PC-3 (cell line): Measurements from ENCODE around the gene DRAM2.

Experiments used
- EZH2 ChIP-seq: fragments of 300-600 bp; sonication (generic); IDR thresholded peaks from one replicate; pipeline ENCODE4 v1.6.1; 2017; ENCODE audit warnings: antibody characterized with exemption, mild to moderate bottlenecking, low read length; ENCODE audit not compliant: unreplicated experiment
- EZH2phosphoT487 ChIP-seq: fragments of 300-600 bp; sonication (generic); IDR thresholded peaks from 2 replicates; pipeline ENCODE4 v1.6.1; 2018; ENCODE audit warnings: mild to moderate bottlenecking, antibody characterized with exemption, low read length, borderline replicate concordance
- TF ChIP-seq, protein P1 (sequence below): fragments of 300-600 bp; sonication (generic); conservative IDR thresholded peaks from 2 replicates; pipeline ENCODE4 v1.5.1; 2017; ENCODE audit warnings: antibody characterized with exemption, low read depth, mild to moderate bottlenecking, low read length

- TF ChIP-seq, protein P1, sequence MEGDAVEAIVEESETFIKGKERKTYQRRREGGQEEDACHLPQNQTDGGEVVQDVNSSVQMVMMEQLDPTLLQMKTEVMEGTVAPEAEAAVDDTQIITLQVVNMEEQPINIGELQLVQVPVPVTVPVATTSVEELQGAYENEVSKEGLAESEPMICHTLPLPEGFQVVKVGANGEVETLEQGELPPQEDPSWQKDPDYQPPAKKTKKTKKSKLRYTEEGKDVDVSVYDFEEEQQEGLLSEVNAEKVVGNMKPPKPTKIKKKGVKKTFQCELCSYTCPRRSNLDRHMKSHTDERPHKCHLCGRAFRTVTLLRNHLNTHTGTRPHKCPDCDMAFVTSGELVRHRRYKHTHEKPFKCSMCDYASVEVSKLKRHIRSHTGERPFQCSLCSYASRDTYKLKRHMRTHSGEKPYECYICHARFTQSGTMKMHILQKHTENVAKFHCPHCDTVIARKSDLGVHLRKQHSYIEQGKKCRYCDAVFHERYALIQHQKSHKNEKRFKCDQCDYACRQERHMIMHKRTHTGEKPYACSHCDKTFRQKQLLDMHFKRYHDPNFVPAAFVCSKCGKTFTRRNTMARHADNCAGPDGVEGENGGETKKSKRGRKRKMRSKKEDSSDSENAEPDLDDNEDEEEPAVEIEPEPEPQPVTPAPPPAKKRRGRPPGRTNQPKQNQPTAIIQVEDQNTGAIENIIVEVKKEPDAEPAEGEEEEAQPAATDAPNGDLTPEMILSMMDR = no peak
- TF ChIP-seq EZH2phosphoT487 = no peak
- no peak for TF ChIP-seq EZH2
Measured at GRCh38 chr1:111183308-111184069, 43.6 kb upstream of the DRAM2 start.
